NB4 (cell line): ENCODE data around the gene LSM6.

Source experiments
- DNase-seq: peaks from one replicate; pipeline ENCODE4 v3.0.0; 2010; ENCODE audit warnings: low read depth
- H3K4me3 ChIP-seq: one replicate; pipeline ENCODE4 v1.5.1; 2011; ENCODE audit warnings: mild to moderate bottlenecking, low read depth, low read length, moderate library complexity
- CTCF ChIP-seq: IDR thresholded peaks from one replicate; pipeline ENCODE4 v1.5.1; 2012; ENCODE audit warnings: low read depth, low read length
- MAX ChIP-seq: IDR thresholded peaks from 2 replicates; pipeline ENCODE4 v1.6.1; 2011; ENCODE audit warnings: low read depth, low read length
- MYC ChIP-seq: IDR thresholded peaks from 2 replicates; pipeline ENCODE4 v1.6.1; 2011; ENCODE audit warnings: low read depth, low read length
- POLR2A ChIP-seq: IDR thresholded peaks from 2 replicates; pipeline ENCODE4 v1.6.1; 2011; ENCODE audit warnings: mild to moderate bottlenecking; ENCODE audit not compliant: insufficient read length; ENCODE audit errors: extremely low read depth

Gene LSM6

DNA sequence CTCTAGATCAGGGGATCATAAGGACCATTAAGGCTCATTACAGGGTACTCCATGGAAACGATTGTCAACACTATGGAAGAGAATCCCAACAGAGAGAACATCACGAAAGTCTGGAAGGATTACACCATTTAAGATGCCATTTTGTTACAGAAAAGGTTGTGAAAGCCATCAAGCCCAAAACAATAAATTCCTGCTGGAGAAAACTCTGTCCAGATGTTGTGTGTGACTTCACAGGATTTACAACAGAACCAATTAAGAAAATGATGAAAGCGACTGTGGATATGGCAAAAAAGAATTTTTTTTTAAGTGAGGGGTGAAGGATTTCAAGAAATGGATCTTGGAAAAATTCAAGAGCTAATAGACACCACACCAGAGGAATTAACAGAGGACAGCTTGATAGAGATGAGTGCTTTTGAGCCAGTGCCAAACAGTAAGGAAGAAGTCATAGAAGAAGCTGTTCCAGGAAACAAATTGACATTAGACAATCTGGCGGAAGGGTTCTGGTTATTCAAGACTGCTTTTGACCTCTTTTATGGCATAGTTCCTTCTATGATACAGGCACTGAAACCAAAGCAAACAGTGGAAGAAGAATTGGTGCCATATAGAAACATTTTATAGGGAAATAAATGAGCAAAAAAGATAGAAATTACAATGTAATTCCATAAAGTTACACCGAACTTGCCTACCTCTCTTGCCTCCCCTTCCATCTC is 17.3 kb upstream of the LSM6 start:
- DNase-seq, result no peak
- TF ChIP-seq MAX (no peak), CTCF (no peak), POLR2A (no peak), MYC (no peak)
- H3K4me3 ChIP-seq, result no peak overlapping the region

DNA sequence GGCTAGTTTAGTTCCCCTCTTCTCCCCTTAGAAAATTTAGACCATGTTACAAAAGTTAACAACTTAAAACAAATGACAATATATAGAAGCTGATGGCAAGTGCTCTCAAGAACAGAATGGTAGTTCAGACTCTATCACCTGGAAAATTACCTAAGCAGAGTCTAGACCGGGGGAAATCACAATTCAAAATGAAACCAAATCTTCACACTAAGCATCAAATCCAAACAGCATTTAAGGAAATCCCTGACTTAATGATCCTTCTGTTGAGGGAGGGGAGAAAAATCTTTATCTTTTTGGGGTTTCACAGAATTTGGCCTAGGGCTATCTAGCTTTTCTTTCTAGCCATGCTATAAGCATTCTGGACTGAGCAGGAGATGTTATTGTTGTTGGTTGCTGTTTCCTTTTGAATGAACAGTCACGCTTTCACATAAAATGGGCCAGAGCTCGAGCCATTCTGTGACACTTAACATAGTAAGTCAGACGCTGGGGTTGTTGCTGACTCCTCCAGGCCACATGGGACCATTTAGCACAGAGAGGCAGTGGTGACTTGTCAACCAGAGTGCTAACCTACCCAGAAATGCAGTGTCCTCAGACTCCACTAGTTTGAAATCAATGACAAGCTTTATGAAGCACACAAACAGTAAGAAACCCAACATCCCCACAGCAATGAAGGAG is 16.0 kb upstream of the LSM6 start:
- no peak overlapping the region for H3K4me3 ChIP-seq
- TF ChIP-seq MAX (no peak), CTCF (no peak), POLR2A (no peak), MYC (no peak)
- DNase-seq, result no peak

DNA sequence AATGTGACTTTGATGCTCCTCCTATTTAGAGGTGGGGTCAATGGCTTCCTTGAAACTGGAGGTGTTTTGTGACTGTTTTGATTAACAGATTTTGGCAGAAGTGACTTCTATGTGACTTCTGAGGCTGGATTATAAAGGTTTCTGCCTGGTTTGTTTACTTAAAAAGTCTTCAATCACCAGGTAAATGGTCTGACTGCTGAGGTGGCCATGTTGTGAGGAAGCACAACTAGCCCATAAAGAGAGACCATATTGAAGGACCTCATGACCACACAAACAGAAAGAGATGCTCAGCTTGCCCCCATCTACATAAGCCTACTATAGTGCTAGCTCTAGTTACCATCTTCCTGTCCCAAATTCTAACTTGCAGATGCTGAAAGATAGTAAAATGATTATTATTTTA is 14.3 kb upstream of the LSM6 start:
- TF ChIP-seq POLR2A (no peak), CTCF (no peak), MYC (no peak), MAX (no peak)

GRCh38 chr4:146165221-146165620 is 10.3 kb upstream of the LSM6 start:
- TF ChIP-seq CTCF, result no peak
- no peak for TF ChIP-seq MAX
- no peak for TF ChIP-seq MYC
- TF ChIP-seq POLR2A, result no peak
- H3K4me3 ChIP-seq, result no peak overlapping the region
- DNase-seq, result no peak

More for the DNA sequence above, 14.3 kb upstream of the LSM6 start:
- DNase-seq, result no peak
- H3K4me3 ChIP-seq, result no peak overlapping the region

- TF ChIP-seq CTCF (no peak), MAX (no peak), MYC (no peak), POLR2A (no peak)
- no peak overlapping the region for H3K4me3 ChIP-seq
- no peak for DNase-seq
Observed at GRCh38 chr4:146165840-146166239, 9.7 kb upstream of the LSM6 start.

GRCh38 chr4:146170149-146170548 is 5.4 kb upstream of the LSM6 start:
- no peak overlapping the region for H3K4me3 ChIP-seq
- TF ChIP-seq POLR2A (no peak), CTCF (no peak), MAX (no peak), MYC (no peak)

More at GRCh38 chr4:146170149-146170548, 5.4 kb upstream of the LSM6 start:
- no peak for DNase-seq
